GM12892 (cell line): ENCODE data around the gene XYLT1. TPM values are rescaled to one million over a fixed set of nuclear protein-coding genes. Genes with fewer than 3 reads are reported as not detected.

ENCODE experiments used
- DNase-seq: peaks from one replicate; pipeline ENCODE4 v3.0.0; 2011; ENCODE audit not compliant: insufficient read length
- FAIRE-seq: peaks from 2 replicates; lab custom pipeline; 2011; peaks lifted over from hg19 to GRCh38; lab: Jason Lieb, UNC
- POLR2A ChIP-seq: IDR thresholded peaks from 2 replicates; pipeline ENCODE4 v1.6.1; 2011; ENCODE audit warnings: low read depth, low read length, control low read depth
- POLR2AphosphoS5 ChIP-seq: IDR thresholded peaks from 2 replicates; pipeline ENCODE4 v1.6.1; 2011; ENCODE audit warnings: low read depth, low read length, control low read depth
- TAF1 ChIP-seq: IDR thresholded peaks from 2 replicates; pipeline ENCODE4 v1.6.1; 2011; ENCODE audit warnings: low read depth, mild to moderate bottlenecking, control low read depth, low read length, borderline replicate concordance
- polyA plus RNA-seq: library from polyadenylated mRNA; unstranded; fragments of >200 nt; gene quantifications from one replicate; pipeline ENCODE4 v1.2.1, GENCODE V29; 2012; ENCODE audit warnings: missing spikeins, inconsistent platforms; ENCODE audit not compliant: missing spikeins

Gene XYLT1, protein sequence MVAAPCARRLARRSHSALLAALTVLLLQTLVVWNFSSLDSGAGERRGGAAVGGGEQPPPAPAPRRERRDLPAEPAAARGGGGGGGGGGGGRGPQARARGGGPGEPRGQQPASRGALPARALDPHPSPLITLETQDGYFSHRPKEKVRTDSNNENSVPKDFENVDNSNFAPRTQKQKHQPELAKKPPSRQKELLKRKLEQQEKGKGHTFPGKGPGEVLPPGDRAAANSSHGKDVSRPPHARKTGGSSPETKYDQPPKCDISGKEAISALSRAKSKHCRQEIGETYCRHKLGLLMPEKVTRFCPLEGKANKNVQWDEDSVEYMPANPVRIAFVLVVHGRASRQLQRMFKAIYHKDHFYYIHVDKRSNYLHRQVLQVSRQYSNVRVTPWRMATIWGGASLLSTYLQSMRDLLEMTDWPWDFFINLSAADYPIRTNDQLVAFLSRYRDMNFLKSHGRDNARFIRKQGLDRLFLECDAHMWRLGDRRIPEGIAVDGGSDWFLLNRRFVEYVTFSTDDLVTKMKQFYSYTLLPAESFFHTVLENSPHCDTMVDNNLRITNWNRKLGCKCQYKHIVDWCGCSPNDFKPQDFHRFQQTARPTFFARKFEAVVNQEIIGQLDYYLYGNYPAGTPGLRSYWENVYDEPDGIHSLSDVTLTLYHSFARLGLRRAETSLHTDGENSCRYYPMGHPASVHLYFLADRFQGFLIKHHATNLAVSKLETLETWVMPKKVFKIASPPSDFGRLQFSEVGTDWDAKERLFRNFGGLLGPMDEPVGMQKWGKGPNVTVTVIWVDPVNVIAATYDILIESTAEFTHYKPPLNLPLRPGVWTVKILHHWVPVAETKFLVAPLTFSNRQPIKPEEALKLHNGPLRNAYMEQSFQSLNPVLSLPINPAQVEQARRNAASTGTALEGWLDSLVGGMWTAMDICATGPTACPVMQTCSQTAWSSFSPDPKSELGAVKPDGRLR
- 3.9 TPM for polyA plus RNA-seq

DNA sequence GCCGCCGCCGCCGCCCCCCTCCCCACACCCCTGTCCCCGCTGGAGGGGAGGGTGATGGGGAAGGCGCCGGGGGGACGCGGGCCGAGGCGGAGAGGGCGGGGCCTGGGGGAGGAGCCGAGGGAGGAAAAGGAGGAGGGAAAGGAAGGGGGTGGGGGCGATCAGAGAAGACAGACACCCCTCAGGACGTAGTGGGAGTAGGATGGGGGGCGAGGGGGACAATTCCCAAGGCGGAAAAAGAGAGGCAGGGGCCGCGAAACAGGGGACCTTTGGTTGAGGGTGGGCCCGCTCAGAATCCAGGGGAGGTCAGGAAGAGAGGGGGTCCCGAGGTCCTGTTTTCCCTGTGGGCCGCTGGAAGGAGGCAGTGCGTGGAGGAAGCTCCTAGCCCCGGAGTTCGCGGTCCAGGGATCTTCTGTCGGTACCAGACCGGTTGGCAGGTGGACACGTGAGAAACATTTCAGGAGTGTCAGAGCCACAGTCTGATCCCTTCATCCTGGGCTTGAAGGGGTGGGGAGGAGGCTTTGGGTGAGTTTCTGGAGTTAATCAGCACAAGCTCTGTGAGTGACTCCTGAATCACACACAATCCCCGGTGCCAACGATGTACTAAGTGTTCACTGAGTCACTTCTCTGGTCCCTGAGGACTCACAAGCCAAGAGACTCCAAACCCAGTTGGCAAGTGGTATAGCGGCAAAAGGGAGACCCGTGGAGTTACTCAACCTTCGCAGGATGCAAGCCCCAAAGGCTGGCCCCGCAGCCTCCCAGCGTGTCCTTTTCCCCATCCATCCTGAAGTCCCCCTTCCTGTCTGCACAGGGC, at the start of gene XYLT1:
TSS of gene XYLT1 (minus strand) at position 53 of the 811 bp plus-strand sequence. CDS start 164 bp downstream, outside the sequence.
- FAIRE-seq (no peak), DNase-seq (no peak)
- TF ChIP-seq POLR2A: no peak
- TF ChIP-seq TAF1: no peak
- TF ChIP-seq POLR2AphosphoS5: no peak

DNA sequence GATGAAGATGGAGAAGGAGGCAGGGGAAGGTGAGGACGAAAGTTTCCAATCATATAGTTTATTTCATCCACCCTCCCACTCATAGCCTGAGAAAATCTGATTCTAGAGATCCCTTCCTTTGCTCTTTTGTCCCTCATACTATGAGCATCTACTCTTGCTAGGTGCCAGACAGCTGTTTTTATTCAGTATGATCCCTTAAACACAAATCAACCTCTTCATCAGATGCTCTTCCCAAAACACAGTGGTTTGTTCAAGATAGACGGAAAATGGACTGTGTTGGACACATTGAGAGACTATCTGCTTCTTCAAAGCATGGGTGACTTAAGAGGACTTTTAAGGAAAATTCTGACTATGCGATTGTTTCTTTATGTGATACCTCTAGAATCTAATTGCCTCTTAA, 49.4 kb upstream of the XYLT1 start:
- DNase-seq (no peak), FAIRE-seq (no peak)
- TF ChIP-seq POLR2A (no peak), TAF1 (no peak), POLR2AphosphoS5 (no peak)

DNA sequence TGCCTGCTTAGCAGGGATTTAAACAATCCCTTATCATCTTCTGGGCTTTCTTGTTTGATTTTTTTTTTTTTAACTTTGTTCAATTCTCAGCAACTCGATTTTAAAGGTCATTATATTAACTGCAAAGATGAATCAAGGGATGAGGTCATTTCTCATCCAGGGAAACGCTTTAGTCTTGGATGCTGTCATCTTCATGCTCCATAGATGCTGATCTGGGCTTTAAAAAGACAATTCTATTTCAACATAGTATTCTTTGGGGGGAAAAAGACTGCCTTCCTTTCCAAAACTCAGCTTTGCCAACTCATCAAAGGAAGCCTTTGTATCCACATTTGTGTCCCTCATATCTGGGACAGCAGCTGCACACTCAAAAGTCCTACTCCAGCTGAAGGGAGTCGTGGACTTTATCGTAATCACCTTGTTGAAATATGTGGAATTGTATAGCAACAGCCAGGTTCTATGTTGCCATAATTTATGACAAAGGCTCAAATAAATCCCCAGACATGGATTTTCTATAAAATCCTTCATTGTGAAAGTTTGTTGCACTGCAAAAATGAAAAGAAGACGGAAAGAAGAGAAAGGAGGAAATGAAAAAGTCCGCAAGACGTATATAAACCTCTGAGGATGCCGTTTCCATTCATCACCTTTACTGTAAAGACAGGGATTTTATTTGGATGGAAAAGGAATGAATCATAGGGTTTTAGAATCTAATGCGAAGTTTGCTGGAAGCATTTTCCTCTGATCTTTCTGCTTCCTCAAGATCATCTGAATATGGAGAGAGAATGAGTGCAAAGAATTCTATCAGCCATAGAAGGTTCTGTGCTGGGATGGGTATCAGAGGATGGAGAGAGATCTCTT, 48.6 kb upstream of the XYLT1 start:
- no peak for DNase-seq
- no peak for TF ChIP-seq POLR2AphosphoS5
- no peak for TF ChIP-seq POLR2A
- TF ChIP-seq TAF1: no peak
- no peak for FAIRE-seq

DNA sequence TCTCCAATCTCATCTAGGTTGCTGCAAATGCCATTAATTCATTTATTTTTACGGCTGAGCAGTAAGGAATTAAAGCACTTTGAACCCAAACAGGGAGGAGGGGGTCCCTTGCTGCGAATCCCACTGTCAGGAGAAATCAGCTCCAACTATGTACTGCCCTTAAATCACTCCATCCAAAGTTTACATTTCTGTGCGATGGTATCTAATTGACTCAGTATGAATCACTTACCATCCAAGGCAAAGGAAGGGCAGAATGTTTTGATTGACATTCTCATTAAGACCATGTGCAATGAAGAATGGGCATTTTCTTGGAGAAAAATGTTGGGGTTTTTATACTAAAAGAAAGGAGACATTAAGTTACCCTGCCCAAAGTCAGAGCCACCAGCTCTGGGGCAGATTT, 47.7 kb upstream of the XYLT1 start:
- FAIRE-seq (no peak), DNase-seq (no peak)
- TF ChIP-seq POLR2AphosphoS5 (no peak), POLR2A (no peak), TAF1 (no peak)

DNA sequence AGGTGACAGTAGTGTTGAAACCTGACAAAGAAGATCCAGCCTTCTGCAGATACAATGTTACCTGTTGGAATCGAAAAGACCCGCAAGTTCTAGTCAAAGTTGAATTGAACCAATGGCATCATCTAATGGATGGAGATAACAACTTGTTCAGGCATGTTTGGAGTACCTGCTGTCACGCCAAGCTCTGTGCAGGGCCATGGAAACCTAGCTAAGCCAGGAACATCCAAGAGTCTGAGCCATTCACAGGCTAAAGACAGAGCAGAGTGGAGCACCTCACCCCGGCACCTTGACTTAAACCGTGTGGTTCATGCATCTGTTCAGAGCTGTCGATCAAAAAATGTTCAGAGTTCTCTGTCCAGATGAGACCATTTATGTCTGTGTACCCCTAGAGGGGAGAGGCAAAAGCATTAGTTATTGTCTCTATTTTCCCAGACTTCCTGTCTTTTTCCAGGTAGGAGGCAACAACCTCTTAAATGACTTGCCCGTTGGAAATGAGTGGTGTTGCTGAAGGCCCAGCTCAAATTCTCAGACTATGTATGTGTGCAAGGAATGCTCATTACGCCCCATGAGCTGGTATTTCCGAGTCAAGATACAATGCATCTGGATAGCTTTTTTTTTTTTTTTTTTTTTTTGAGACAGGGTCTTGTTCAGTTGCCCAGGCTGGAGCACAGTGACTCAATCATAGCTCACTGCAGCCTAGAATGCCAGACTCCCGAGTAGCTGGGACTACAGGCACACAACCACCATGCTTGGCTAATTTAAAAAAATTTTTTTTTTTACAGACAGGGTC, 44.9 kb upstream of the XYLT1 start:
- FAIRE-seq: no peak
- no peak for DNase-seq
- TF ChIP-seq POLR2A (no peak), TAF1 (no peak), POLR2AphosphoS5 (no peak)

DNA sequence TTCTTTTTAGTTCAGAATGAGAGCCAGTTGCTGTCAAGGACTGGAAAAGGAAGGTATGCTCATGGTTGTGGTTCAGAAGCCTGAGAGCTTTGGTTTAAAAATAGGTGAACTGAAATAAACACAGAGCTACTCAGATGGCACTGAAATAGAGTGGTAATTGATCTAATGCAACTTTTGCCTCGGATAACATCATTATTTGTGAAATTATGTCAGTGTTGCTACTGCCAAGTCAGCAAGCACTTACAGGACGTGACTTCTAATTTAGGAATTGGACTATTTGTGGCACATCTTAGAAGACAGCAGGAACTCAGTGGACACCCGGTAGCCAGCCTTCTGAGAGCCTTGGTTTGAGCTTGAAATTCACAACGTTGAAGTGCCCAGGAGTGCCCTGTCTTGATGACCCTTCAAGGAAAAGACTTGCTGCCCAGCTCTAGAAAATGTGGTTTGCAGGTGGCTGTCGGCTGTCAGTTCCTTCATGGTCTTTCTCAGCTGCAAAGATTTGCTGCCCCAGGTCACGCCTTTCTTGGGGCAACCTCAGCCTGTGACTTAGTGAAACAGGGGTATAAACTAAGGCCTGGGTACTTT, 42.0 kb upstream of the XYLT1 start:
- FAIRE-seq (no peak), DNase-seq (no peak)
- no peak for TF ChIP-seq POLR2AphosphoS5
- no peak for TF ChIP-seq POLR2A
- TF ChIP-seq TAF1: no peak

DNA sequence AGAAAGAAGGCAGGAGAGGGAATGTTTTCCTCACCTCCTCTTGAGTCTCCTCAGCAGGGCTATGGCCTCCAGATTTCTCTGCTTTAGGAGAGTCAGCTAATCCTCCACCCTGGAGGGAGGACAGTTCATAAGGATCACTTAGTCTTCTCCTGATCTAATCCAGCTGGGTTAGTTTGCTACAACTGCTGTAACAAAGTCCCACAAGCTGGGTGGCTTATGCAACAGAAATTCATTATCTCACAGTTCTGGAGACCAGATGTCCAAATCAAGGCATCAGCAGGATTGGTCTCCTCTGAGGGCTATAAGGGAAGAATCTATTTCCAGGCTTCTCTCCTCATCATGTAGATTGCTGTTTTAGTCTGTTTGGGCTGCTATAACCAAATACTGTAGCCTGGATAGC, 40.6 kb upstream of the XYLT1 start:
- TF ChIP-seq POLR2AphosphoS5 (no peak), POLR2A (no peak), TAF1 (no peak)
- FAIRE-seq (no peak), DNase-seq (no peak)

DNA sequence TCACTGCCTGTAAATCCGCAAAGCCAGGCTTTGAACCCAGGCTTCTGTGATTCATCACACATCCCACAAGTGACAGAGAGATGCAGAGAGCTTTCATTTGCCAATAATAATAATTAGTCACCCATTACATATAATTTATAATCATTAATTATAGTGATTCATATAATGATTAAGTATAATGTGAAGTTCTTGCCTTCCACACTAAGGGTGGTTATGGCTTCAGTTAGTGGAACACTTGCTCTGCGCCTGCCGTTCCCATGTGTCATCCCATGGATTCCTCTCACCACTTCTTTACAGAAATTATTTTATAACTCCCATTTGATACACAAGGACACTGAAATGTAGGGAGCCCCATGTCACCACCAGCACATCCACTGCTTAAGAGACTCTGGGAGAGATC, 39.8 kb upstream of the XYLT1 start:
- TF ChIP-seq POLR2AphosphoS5: no peak
- TF ChIP-seq TAF1: no peak
- no peak for TF ChIP-seq POLR2A
- no peak for DNase-seq
- FAIRE-seq: no peak

DNA sequence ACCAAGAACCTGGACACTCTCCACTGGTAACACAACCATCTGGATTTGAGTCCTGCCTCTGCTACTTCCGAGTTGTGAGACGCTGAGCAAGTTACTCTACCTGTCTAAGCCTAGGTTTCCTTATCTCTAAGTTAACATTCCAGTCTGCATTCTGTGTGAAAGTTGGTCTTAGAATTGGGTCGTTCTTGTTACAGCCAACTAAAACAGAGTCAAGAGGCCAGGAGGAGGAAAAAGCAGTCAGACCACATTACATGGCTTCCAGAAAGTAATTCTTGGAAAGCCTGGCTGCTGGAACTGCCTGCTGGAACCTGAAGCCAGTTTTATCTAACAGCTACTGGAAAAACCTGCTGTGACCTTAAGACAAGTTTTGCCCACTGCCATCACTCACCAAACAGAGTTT, 38.4 kb upstream of the XYLT1 start:
- TF ChIP-seq TAF1 (no peak), POLR2A (no peak), POLR2AphosphoS5 (no peak)
- DNase-seq (no peak), FAIRE-seq (no peak)
